ENCODE measurements around the gene KIAA1549.

- TF ChIP-seq ATF4 (CRISPR knock-in tag; IDR thresholded peaks at IDR 0.05) (no peak), FUS (optimal IDR thresholded peaks at IDR 0.05; ENCODE audit: low read depth, low read length) (no peak), SRF (CRISPR knock-in tag; IDR thresholded peaks at IDR 0.05) (no peak), YY1 (IDR thresholded peaks at IDR 0.05; ENCODE audit: borderline replicate concordance in 1 of 3, control insufficient read depth in 1 of 3, extremely low read depth in 1 of 3, insufficient read depth in 3 of 3, insufficient read length in 1 of 3, insufficient replicate concordance in 2 of 3, low read depth in 1 of 3, low read length in 2 of 3) (no peak), KAT7 (CRISPR knock-in tag; IDR thresholded peaks at IDR 0.05; ENCODE audit: borderline replicate concordance) (no peak), MYBL2 (IDR thresholded peaks at IDR 0.05; ENCODE audit: low read depth) (no peak), MYBL2 (CRISPR knock-in tag; IDR thresholded peaks at IDR 0.05; ENCODE audit: borderline replicate concordance) (no peak), ESRRA (IDR thresholded peaks at IDR 0.05; ENCODE audit: borderline replicate concordance, low read depth) (no peak), ATF1 (CRISPR knock-in tag; IDR thresholded peaks at IDR 0.05) (no peak), ATF1 (tag; IDR thresholded peaks at IDR 0.05) (no peak), ZNF347 (CRISPR knock-in tag; IDR thresholded peaks at IDR 0.05; ENCODE audit: low read depth) (no peak), SOX6 (IDR thresholded peaks at IDR 0.05) (no peak)
Observed at GRCh38 chr7:138828302-138828701, 152.9 kb downstream of the KIAA1549 start.
